Type B pancreatic cell (in vitro differentiated cells): Measurements from ENCODE around the gene C9. TPM values are rescaled to one million over a fixed set of nuclear protein-coding genes. Genes with fewer than 3 reads are reported as not detected.

Source experiments
- DNase-seq: peaks from one replicate; pipeline ENCODE4 v3.0.0; 2021; ENCODE audit warnings: mixed read lengths; ENCODE audit not compliant: unreplicated experiment; ENCODE audit errors: extremely low spot score
- H3K27ac Mint-ChIP-seq: 2 replicates; pipeline ENCODE4 v1.8.0; 2021; ENCODE audit warnings: mild to moderate bottlenecking, mixed read lengths
- H3K27me3 Mint-ChIP-seq: 2 replicates; pipeline ENCODE4 v1.8.0; 2021; ENCODE audit warnings: mixed read lengths
- H3K36me3 Mint-ChIP-seq: 2 replicates; pipeline ENCODE4 v1.8.0; 2021; ENCODE audit warnings: mixed read lengths
- H3K4me1 Mint-ChIP-seq: one replicate; pipeline ENCODE4 v1.8.0; 2021; ENCODE audit warnings: mixed read lengths; ENCODE audit not compliant: unreplicated experiment
- H3K4me3 Mint-ChIP-seq: 2 replicates; pipeline ENCODE4 v1.8.0; 2021; ENCODE audit warnings: mild to moderate bottlenecking, mixed read lengths
- H3K9me3 Mint-ChIP-seq: 2 replicates; pipeline ENCODE4 v1.8.0; 2021; ENCODE audit warnings: mixed read lengths
- total RNA-seq: library from RNA; stranded (reverse); gene quantifications from 2 replicates; pipeline ENCODE4 v1.2.1, GENCODE V29; 2021; ENCODE audit warnings: low replicate concordance
- TF ChIP-seq, protein P1 (sequence below): fragments of 200-600 bp; sonication (generic); conservative IDR thresholded peaks from 2 replicates; pipeline ENCODE4 v1.5.0; 2021; ENCODE audit warnings: antibody characterized with exemption, mild to moderate bottlenecking

Gene C9
- total RNA-seq, 1 donor from 2014 or later = not detected

DNA sequence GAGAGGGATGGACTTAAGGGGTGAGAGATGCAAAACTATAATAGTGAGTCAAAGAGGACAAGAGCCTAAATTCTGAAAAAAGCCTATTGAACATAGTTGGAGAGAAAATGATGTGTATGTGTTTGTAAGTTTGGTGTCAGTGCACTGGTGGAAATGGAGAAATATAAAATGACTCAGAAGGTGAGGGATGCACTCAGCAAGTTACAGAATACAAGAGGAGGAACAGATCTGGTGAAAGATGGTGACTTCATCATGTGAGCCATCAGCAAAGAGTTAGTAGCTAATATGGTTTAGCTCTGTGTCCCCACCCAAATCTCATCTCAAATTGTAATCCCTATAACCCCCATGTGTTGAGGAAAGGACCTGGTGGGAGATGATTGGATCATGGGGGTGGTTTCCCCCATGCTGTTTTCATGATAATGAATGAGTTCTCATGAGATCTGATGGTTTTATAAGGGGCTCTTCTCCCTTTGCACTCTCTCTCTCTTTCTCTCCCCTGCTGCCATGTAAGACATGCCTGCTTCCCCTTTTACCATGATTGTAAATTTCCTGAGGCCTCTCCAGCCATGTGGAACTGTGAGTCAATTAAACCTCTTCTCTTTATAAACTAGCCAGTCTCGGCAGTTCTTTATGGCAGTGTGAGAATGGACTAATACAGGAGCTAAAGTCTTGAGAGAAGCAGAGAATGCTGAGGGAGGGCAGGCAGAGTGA, 114.6 kb downstream of the C9 start:
- no peak for DNase-seq
- peaks cover 7% of the 10 kb centered on the region for H3K9me3 Mint-ChIP-seq
- no peak overlapping the region for H3K27ac Mint-ChIP-seq
- TF ChIP-seq, protein P1, sequence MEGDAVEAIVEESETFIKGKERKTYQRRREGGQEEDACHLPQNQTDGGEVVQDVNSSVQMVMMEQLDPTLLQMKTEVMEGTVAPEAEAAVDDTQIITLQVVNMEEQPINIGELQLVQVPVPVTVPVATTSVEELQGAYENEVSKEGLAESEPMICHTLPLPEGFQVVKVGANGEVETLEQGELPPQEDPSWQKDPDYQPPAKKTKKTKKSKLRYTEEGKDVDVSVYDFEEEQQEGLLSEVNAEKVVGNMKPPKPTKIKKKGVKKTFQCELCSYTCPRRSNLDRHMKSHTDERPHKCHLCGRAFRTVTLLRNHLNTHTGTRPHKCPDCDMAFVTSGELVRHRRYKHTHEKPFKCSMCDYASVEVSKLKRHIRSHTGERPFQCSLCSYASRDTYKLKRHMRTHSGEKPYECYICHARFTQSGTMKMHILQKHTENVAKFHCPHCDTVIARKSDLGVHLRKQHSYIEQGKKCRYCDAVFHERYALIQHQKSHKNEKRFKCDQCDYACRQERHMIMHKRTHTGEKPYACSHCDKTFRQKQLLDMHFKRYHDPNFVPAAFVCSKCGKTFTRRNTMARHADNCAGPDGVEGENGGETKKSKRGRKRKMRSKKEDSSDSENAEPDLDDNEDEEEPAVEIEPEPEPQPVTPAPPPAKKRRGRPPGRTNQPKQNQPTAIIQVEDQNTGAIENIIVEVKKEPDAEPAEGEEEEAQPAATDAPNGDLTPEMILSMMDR = no peak
- peaks cover 3% of the 10 kb centered on the region for H3K27me3 Mint-ChIP-seq
- H3K36me3 Mint-ChIP-seq = no peaks in the 10 kb centered on the region
- no peak overlapping the region for H3K4me3 Mint-ChIP-seq
- H3K4me1 Mint-ChIP-seq = no peaks in the 10 kb centered on the region

DNA sequence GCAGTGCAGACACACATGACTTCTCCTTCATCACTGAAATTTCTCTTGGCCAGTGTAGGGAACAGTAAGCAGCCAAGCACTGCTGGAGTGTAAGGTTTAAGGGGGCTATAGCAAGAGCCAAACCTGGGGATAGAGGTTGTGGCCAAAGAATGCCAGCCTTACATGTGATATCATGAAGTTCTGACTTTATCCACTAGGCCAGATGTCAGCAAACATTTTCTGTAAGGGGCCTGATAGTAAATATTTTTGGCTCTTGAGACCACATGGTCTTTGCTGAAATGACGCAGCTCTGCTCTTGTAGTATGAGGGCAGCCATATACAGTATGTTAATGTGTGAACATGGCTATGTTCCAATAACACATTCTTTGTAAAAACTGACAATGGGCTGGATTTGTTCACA, 115.2 kb downstream of the C9 start:
- Mint-ChIP-seq H3K9me3 (peaks cover 7% of the 10 kb centered on the region), H3K36me3 (no peaks in the 10 kb centered on the region), H3K27ac (no peak overlapping the region), H3K27me3 (peaks cover 3% of the 10 kb centered on the region), H3K4me1 (no peaks in the 10 kb centered on the region), H3K4me3 (no peak overlapping the region)
- TF ChIP-seq, protein P1 = peak; percentile 30
- no peak for DNase-seq

DNA sequence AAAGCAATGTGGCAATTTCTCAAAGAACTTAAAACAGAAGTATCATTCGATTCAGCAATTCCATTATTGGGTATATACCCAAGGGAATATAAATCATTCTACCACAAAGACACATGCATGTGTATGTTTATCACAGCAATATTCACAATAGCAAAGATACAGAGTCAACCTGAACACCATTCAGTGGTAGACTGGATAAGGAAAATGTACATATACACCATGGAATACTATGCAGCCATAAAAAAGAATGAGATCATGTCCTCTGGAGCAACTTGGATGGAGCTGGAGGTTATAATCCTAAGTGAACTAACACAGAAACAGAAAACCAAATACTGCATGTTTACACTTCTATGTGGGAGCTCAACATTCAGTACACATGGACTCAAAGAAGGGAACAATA, 123.5 kb downstream of the C9 start:
- Mint-ChIP-seq H3K27me3 (peaks cover 9% of the 10 kb centered on the region), H3K27ac (no peak overlapping the region)

DNA sequence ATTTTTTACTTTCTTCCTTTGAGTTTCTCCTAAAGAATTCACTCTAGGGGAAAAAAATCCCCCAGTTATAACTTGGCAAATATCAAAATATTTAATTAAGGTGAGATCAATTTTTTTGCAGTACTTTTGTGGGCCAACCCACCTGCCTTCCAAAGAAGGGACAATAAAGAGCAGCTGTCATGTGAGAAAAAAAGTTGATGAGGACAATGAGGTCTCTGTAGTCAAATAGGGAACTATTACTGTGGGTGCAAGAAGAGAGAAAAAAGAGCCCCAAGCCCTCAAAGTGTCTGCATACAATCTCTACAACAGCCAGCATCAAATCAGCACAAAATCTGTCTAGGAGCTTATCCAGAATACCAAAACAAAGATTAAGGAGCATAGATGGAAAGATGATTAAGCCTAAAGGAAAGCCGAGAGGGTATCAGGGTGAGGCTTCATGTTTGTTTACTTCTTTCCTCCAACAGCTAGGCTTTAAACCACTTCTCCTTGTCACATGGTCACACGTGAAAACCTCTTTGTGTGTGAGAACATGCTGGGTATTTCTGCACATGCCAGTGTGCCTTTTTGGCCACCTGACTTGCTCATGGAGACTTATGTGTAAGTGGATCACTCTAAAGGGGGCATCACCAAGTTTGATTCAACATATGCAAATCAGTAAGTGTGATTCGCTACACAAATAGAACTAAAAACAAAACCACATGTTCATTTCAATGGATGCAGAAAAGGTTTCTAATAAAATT, 125.8 kb downstream of the C9 start:
- Mint-ChIP-seq H3K4me3 (no peak overlapping the region), H3K36me3 (no peaks in the 10 kb centered on the region), H3K27me3 (peaks cover 6% of the 10 kb centered on the region), H3K27ac (no peak overlapping the region), H3K9me3 (peaks cover 14% of the 10 kb centered on the region), H3K4me1 (no peaks in the 10 kb centered on the region)
- no peak for DNase-seq
- TF ChIP-seq, protein P1 = no peak

More for the DNA sequence above, 123.5 kb downstream of the C9 start:
- Mint-ChIP-seq H3K36me3 (no peaks in the 10 kb centered on the region), H3K4me3 (no peak overlapping the region), H3K4me1 (no peaks in the 10 kb centered on the region), H3K9me3 (peaks cover 14% of the 10 kb centered on the region)
- DNase-seq = no peak
- TF ChIP-seq, protein P1 = no peak

DNA sequence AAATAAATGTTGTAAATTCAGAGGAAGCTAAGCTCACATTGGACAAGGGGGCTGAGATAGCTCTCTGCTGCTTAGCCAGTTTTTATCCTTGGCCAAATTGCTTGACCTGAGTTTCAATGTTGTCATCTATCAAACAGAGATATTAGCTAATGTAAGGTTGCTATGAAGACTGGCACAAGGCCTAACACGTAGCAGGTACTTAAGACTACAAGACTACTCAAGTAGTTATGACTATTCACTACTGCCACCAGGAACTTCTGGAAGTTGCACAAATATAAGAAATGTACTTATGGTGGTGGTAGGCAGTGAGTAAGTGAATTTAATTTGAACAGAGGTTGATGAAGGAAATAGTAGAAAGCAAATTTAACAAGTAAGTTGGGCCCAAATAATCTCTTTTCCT, 127.6 kb downstream of the C9 start:
- peaks cover 14% of the 10 kb centered on the region for H3K9me3 Mint-ChIP-seq
- H3K4me3 Mint-ChIP-seq = no peak overlapping the region
- TF ChIP-seq, protein P1 = no peak
- H3K27me3 Mint-ChIP-seq = peaks cover 6% of the 10 kb centered on the region
- DNase-seq = no peak
- H3K27ac Mint-ChIP-seq = no peak overlapping the region
- no peaks in the 10 kb centered on the region for H3K4me1 Mint-ChIP-seq
- H3K36me3 Mint-ChIP-seq = no peaks in the 10 kb centered on the region
